OCI-M2 (cell line): Measurements from ENCODE around the gene TNP1.

Experiments
- DNase-seq: peaks from one replicate; lab custom pipeline; 2025; ENCODE audit not compliant: unreplicated experiment; lab: John Stamatoyannopoulos, UW

The TNP1 gene

GRCh38 chr2:216875862-216876261 is 16.0 kb upstream of the TNP1 start:
- no peak for DNase-seq

- no peak for DNase-seq
These were observed 13.7 kb upstream of the TNP1 start for GRCh38 chr2:216873573-216873972.

- DNase-seq = no peak
These were observed 12.8 kb upstream of the TNP1 start for GRCh38 chr2:216872624-216873023.

- no peak for DNase-seq
These were observed 12.2 kb upstream of the TNP1 start for GRCh38 chr2:216872040-216872439.

GRCh38 chr2:216871333-216871934 is 11.6 kb upstream of the TNP1 start:
- no peak for DNase-seq

GRCh38 chr2:216870508-216871332 is 10.9 kb upstream of the TNP1 start:
- DNase-seq = no peak

- DNase-seq = no peak
These were observed 6.7 kb upstream of the TNP1 start for GRCh38 chr2:216866515-216867095.

GRCh38 chr2:216865658-216866057 is 5.8 kb upstream of the TNP1 start:
- DNase-seq = no peak

- no peak for DNase-seq
These were observed 4.1 kb upstream of the TNP1 start for GRCh38 chr2:216863946-216864345.

- DNase-seq = no peak
These were observed 2.9 kb upstream of the TNP1 start for GRCh38 chr2:216862628-216863398.

- no peak for DNase-seq
These were observed 718 bp upstream of the TNP1 start for GRCh38 chr2:216860426-216861137.

GRCh38 chr2:216858312-216858711 is 1.6 kb downstream of the TNP1 start:
- no peak for DNase-seq

GRCh38 chr2:216857131-216857550 is 2.7 kb downstream of the TNP1 start:
- DNase-seq = no peak

GRCh38 chr2:216856406-216857065 is 3.3 kb downstream of the TNP1 start:
- DNase-seq = no peak

GRCh38 chr2:216855605-216856004 is 4.3 kb downstream of the TNP1 start:
- no peak for DNase-seq

- DNase-seq = no peak
These were observed 4.8 kb downstream of the TNP1 start for GRCh38 chr2:216855079-216855478.

- no peak for DNase-seq
These were observed 8.3 kb downstream of the TNP1 start for GRCh38 chr2:216851486-216852090.

- no peak for DNase-seq
These were observed 9.1 kb downstream of the TNP1 start for GRCh38 chr2:216850665-216851322.

GRCh38 chr2:216849987-216850386 is 9.9 kb downstream of the TNP1 start:
- DNase-seq = no peak
